ENCODE measurements around the gene PLOD3. TPM values are rescaled to one million over a fixed set of nuclear protein-coding genes. Genes with fewer than 3 reads are reported as not detected.

PLOD3 gene
- total RNA-seq, 5 donors from 2014 or later (not counting 1 experiment from before 2014, with no cell fraction given) = 27.7 to 74.2 (median 58.8) TPM

DNA sequence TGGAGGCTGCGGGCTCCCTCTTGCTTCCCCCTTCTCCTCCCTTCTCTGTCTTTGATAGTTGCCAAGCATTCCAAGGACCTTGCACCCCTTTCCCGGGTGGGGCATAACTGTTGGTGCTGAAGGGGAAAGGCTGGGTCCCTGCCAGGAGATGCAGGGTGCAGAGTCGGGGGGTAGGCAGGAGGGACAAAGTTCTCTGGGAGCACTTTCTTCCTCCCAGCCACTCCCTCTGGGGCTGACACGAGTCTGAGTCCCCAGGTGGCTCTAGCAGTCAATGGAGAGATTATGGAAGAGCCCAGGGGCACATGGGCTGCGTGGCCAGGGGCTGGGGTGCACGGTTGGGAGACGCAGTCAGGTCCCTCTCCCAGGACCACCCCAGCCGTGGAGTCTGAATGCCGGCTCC, 18.1 kb upstream of the PLOD3 start:
- Mint-ChIP-seq H3K4me3 (no peak overlapping the region), H3K27ac (no peak overlapping the region), H3K9me3 (no peaks in the 10 kb centered on the region), H3K4me1 (peaks cover 0 to 5% (median 3%) of the 10 kb centered on the region in 3 donors), H3K36me3 (peaks cover 4% of the 10 kb centered on the region), H3K27me3 (no peaks in the 10 kb centered on the region)
- 80% methylated on average over 1 of the region's 9 CpGs for WGBS (ENCODE audit: insufficient coverage)
- DNase-seq (no peak), ATAC-seq (replicated peaks in 1 of 4) (no peak)
- H3K36me3 ChIP-seq (ENCODE audit: control insufficient read depth in 2 of 2, extremely low read depth in 1 of 2, insufficient read depth in 1 of 2, low read length in 1 of 2) = peaks cover 5 to 39% of the 10 kb centered on the region in 2 donors
- no peak overlapping the region for H3K4me3 ChIP-seq (ENCODE audit: control insufficient read depth in 1 of 2, extremely low read depth in 1 of 2, low read length in 1 of 2)
- H3K27me3 ChIP-seq (replicated peaks in 1 of 2; ENCODE audit: control insufficient read depth in 2 of 2, extremely low read depth in 1 of 2, insufficient read depth in 2 of 2, low read length in 1 of 2) = no peaks in the 10 kb centered on the region
- ChIA-PET POLR2A (interaction anchor here in 1 of 2 donors (0.6 kb wide), 1 partner anchor 9 kb away, joined by 3 read pairs; the partner anchor contains the start of gene FIS1), CTCF (no interaction called here)
- peaks cover 0 to 9% of the 10 kb centered on the region in 2 experiments for H3K4me1 ChIP-seq (ENCODE audit: control insufficient read depth in 1 of 2, extremely low read depth in 1 of 2, insufficient read depth in 2 of 2, low read length in 2 of 2)
- H3K27ac ChIP-seq (ENCODE audit: low read length) = no peak overlapping the region
- no peaks in the 10 kb centered on the region for H3K9me3 ChIP-seq

GRCh38 chr7:101235050-101235449, 17.7 kb upstream of the PLOD3 start:
- 90% methylated on average over 8 of the region's 11 CpGs for WGBS (ENCODE audit: insufficient coverage)
- no peak overlapping the region for H3K4me3 ChIP-seq (ENCODE audit: control insufficient read depth in 1 of 2, extremely low read depth in 1 of 2, low read length in 1 of 2)
- no peaks in the 10 kb centered on the region for H3K9me3 Mint-ChIP-seq
- H3K27ac ChIP-seq (ENCODE audit: low read length) = no peak overlapping the region
- ATAC-seq (replicated peaks in 1 of 4) = no peak
- ChIA-PET POLR2A (no interaction called here), CTCF (interaction anchor here in 1 of 2 donors (0.6 kb wide), 1 partner anchor 76 kb away, joined by 3 read pairs; no protein-coding TSS in a partner anchor)
- H3K27me3 ChIP-seq (replicated peaks in 1 of 2; ENCODE audit: control insufficient read depth in 2 of 2, extremely low read depth in 1 of 2, insufficient read depth in 2 of 2, low read length in 1 of 2) = no peaks in the 10 kb centered on the region
- H3K4me1 ChIP-seq (ENCODE audit: control insufficient read depth in 1 of 2, extremely low read depth in 1 of 2, insufficient read depth in 2 of 2, low read length in 2 of 2) = peaks cover 0 to 9% of the 10 kb centered on the region in 2 experiments
- DNase-seq = no peak
- H3K9me3 ChIP-seq = no peaks in the 10 kb centered on the region
- no peak overlapping the region for H3K27ac Mint-ChIP-seq
- H3K36me3 Mint-ChIP-seq = peaks cover 5% of the 10 kb centered on the region
- H3K4me1 Mint-ChIP-seq = peaks cover 0 to 7% (median 5%) of the 10 kb centered on the region in 3 donors
- H3K36me3 ChIP-seq (ENCODE audit: control insufficient read depth in 2 of 2, extremely low read depth in 1 of 2, insufficient read depth in 1 of 2, low read length in 1 of 2) = peaks cover 5 to 34% of the 10 kb centered on the region in 2 donors
- H3K27me3 Mint-ChIP-seq = no peaks in the 10 kb centered on the region
- H3K4me3 Mint-ChIP-seq = no peak overlapping the region

DNA sequence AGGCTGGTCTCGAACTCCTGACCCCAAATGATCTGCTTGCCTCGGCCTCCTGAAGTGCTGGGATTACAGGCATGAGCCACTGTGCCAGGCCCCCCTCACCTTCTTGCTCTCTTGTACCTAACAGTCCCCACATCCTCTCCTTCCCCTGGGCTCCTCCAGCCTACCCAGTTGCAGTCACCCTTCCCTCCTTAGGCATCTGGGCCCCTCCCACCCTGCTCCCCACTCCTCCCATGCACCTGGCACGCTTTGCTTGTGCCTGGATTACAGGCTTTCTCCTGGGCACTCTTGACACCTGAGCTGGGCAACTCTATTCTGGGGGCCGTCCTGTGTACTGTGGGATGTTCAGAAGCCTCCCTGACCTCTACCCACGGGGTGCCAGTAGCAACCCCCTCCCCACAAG, 17.3 kb upstream of the PLOD3 start:
- no peak overlapping the region for H3K27ac ChIP-seq (ENCODE audit: low read length)
- ChIA-PET POLR2A (no interaction called here), CTCF (interaction anchor here in 1 of 2 donors (0.6 kb wide), 1 partner anchor 75 kb away, joined by 3 read pairs; no protein-coding TSS in a partner anchor)
- peaks cover 5 to 30% of the 10 kb centered on the region in 2 donors for H3K36me3 ChIP-seq (ENCODE audit: control insufficient read depth in 2 of 2, extremely low read depth in 1 of 2, insufficient read depth in 1 of 2, low read length in 1 of 2)
- no peaks in the 10 kb centered on the region for H3K9me3 ChIP-seq
- WGBS (ENCODE audit: insufficient coverage) = 96% methylated on average over 4 of the region's 5 CpGs
- Mint-ChIP-seq H3K9me3 (no peaks in the 10 kb centered on the region), H3K4me3 (no peak overlapping the region), H3K27ac (no peak overlapping the region), H3K36me3 (peaks cover 5% of the 10 kb centered on the region), H3K27me3 (no peaks in the 10 kb centered on the region), H3K4me1 (peaks cover 0 to 7% (median 5%) of the 10 kb centered on the region in 3 donors)
- H3K4me3 ChIP-seq (ENCODE audit: control insufficient read depth in 1 of 2, extremely low read depth in 1 of 2, low read length in 1 of 2) = no peak overlapping the region
- H3K4me1 ChIP-seq (ENCODE audit: control insufficient read depth in 1 of 2, extremely low read depth in 1 of 2, insufficient read depth in 2 of 2, low read length in 2 of 2) = peaks cover 0 to 9% of the 10 kb centered on the region in 2 experiments
- H3K27me3 ChIP-seq (replicated peaks in 1 of 2; ENCODE audit: control insufficient read depth in 2 of 2, extremely low read depth in 1 of 2, insufficient read depth in 2 of 2, low read length in 1 of 2) = no peaks in the 10 kb centered on the region
- ATAC-seq (replicated peaks in 1 of 4) (no peak), DNase-seq (no peak)

DNA sequence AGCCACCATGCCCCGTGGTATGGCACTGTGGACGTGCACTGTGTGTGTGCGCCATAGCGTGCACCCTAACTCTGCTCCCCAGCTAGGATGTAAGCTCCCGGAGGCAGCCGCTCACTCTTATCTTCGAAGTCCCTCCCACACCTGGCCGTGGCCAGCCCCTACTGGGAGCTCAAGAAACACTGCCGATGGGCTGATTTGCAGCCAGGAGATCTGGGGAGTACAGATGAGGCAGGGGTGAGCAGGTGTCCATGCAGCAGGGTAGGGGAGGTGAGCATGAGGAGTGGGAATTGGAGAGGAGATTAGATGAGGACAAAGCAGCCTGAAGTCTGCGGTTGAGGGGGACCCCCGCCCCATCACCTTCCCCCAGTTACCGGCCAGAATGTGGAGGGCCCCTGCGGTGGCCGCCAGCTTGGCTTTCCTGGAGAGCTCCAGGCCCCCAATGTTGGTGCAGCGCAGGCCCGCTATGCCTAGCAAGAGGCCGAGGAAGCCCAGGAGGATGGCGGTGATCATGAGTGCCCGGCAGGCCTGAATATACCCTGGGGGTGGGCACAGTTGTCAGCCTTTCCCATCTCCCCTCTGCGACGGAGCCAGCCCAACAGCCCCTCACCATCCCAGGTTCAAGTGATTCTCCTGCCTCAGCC, 16.6 kb upstream of the PLOD3 start:
- POLR2A ChIA-PET = no interaction called here
- WGBS (ENCODE audit: insufficient coverage) = 97% methylated on average over 14 of the region's 21 CpGs
- peaks cover 5 to 26% of the 10 kb centered on the region in 2 donors for H3K36me3 ChIP-seq (ENCODE audit: control insufficient read depth in 2 of 2, extremely low read depth in 1 of 2, insufficient read depth in 1 of 2, low read length in 1 of 2)
- Mint-ChIP-seq H3K36me3 (peaks cover 8% of the 10 kb centered on the region), H3K9me3 (no peaks in the 10 kb centered on the region), H3K4me1 (peaks cover 0 to 7% (median 5%) of the 10 kb centered on the region in 3 donors), H3K27me3 (no peaks in the 10 kb centered on the region), H3K4me3 (no peak overlapping the region), H3K27ac (no peak overlapping the region)
- CTCF ChIA-PET = no interaction called here
- no peaks in the 10 kb centered on the region for H3K27me3 ChIP-seq (replicated peaks in 1 of 2; ENCODE audit: control insufficient read depth in 2 of 2, extremely low read depth in 1 of 2, insufficient read depth in 2 of 2, low read length in 1 of 2)
- H3K27ac ChIP-seq (ENCODE audit: low read length) = no peak overlapping the region
- peaks cover 0 to 4% of the 10 kb centered on the region in 2 experiments for H3K4me1 ChIP-seq (ENCODE audit: control insufficient read depth in 1 of 2, extremely low read depth in 1 of 2, insufficient read depth in 2 of 2, low read length in 2 of 2)
- no peak overlapping the region for H3K4me3 ChIP-seq (ENCODE audit: control insufficient read depth in 1 of 2, extremely low read depth in 1 of 2, low read length in 1 of 2)
- H3K9me3 ChIP-seq = no peaks in the 10 kb centered on the region
- DNase-seq (no peak), ATAC-seq (replicated peaks in 1 of 4) (no peak)

DNA sequence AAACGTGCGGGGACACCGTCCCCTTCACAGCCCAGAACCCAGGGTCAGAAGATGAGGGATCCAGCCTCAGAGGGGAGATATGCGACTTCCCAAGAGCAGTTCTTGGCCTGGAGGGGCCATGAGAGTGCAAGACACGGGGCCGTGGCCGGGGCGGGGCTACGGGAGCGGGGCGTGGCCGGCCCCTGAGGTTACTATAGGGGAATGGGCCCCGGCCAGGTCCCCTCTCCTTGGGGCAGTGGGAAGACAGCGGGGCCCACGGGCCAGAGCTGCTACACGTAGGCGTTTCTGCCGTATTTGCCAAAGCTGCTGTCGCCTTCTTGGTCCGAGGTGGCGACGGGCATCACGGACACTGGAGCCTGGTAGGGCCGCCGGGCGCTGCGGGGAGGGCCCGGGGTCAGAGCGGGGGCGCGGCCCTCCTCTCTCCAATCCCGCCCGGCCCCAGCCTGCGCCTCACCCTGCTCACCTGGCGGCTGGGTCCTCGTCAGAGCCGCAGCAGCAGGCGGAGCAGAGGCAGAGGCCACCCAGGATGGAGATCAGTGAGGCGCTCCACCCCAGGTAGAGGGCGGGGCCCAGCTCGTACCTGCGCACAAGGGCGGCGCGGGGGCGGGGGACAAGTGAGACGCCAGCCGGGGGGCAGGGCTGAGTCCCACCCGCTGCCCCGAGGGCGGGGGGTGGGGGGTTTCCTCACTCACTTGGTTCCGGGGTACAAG, 14.9 kb upstream of the PLOD3 start:
- Histone ChIP-seq H3K4me3 (ENCODE audit: control insufficient read depth in 1 of 2, extremely low read depth in 1 of 2, low read length in 1 of 2) (no peak overlapping the region), H3K9me3 (no peaks in the 10 kb centered on the region), H3K27ac (ENCODE audit: low read length) (no peak overlapping the region), H3K4me1 (ENCODE audit: control insufficient read depth in 1 of 2, extremely low read depth in 1 of 2, insufficient read depth in 2 of 2, low read length in 2 of 2) (no peaks in the 10 kb centered on the region), H3K27me3 (replicated peaks in 1 of 2; ENCODE audit: control insufficient read depth in 2 of 2, extremely low read depth in 1 of 2, insufficient read depth in 2 of 2, low read length in 1 of 2) (no peaks in the 10 kb centered on the region), H3K36me3 (ENCODE audit: control insufficient read depth in 2 of 2, extremely low read depth in 1 of 2, insufficient read depth in 1 of 2, low read length in 1 of 2) (peaks cover 5 to 22% of the 10 kb centered on the region in 2 donors)
- Mint-ChIP-seq H3K36me3 (peaks cover 9% of the 10 kb centered on the region), H3K4me1 (peaks cover 0 to 7% (median 5%) of the 10 kb centered on the region in 3 donors), H3K4me3 (no peak overlapping the region), H3K27me3 (no peaks in the 10 kb centered on the region), H3K27ac (no peak overlapping the region), H3K9me3 (no peaks in the 10 kb centered on the region)
- CTCF ChIA-PET = no interaction called here
- POLR2A ChIA-PET = interaction anchor here in 1 of 2 donors (0.6 kb wide), 1 partner anchor 30 kb away, joined by 4 read pairs; no protein-coding TSS in a partner anchor
- DNase-seq = no peak
- no peak for ATAC-seq (replicated peaks in 1 of 4)
- WGBS (ENCODE audit: insufficient coverage) = 92% methylated on average over 37 of the region's 52 CpGs

GRCh38 chr7:101231644-101232043, 14.3 kb upstream of the PLOD3 start:
- Histone ChIP-seq H3K4me1 (ENCODE audit: control insufficient read depth in 1 of 2, extremely low read depth in 1 of 2, insufficient read depth in 2 of 2, low read length in 2 of 2) (no peaks in the 10 kb centered on the region), H3K27me3 (replicated peaks in 1 of 2; ENCODE audit: control insufficient read depth in 2 of 2, extremely low read depth in 1 of 2, insufficient read depth in 2 of 2, low read length in 1 of 2) (no peaks in the 10 kb centered on the region), H3K27ac (ENCODE audit: low read length) (no peak overlapping the region), H3K4me3 (ENCODE audit: control insufficient read depth in 1 of 2, extremely low read depth in 1 of 2, low read length in 1 of 2) (no peak overlapping the region), H3K36me3 (ENCODE audit: control insufficient read depth in 2 of 2, extremely low read depth in 1 of 2, insufficient read depth in 1 of 2, low read length in 1 of 2) (peaks cover 8 to 19% of the 10 kb centered on the region in 2 donors), H3K9me3 (no peaks in the 10 kb centered on the region)
- no peaks in the 10 kb centered on the region for H3K27me3 Mint-ChIP-seq
- no peak overlapping the region for H3K4me3 Mint-ChIP-seq
- CTCF ChIA-PET = no interaction called here
- WGBS (ENCODE audit: insufficient coverage) = 100% methylated on average over 5 of the region's 7 CpGs
- DNase-seq = no peak
- peaks cover 12% of the 10 kb centered on the region for H3K36me3 Mint-ChIP-seq
- peaks cover 0 to 7% (median 5%) of the 10 kb centered on the region in 3 donors for H3K4me1 Mint-ChIP-seq
- H3K27ac Mint-ChIP-seq = no peak overlapping the region
- POLR2A ChIA-PET = interaction anchor here in 1 of 2 donors (0.6 kb wide), 1 partner anchor 30 kb away, joined by 4 read pairs; no protein-coding TSS in a partner anchor
- ATAC-seq (replicated peaks in 1 of 4) = no peak
- H3K9me3 Mint-ChIP-seq = no peaks in the 10 kb centered on the region
